Right ventricle myocardium superior (tissue), 1 donor: ENCODE measurements around the gene RCC2. TPM values are rescaled to one million over a fixed set of nuclear protein-coding genes. Genes with fewer than 3 reads are reported as not detected.
A peak's percentile ranks its signal among the peaks of the same experiment; 100 is the strongest.
"Not testable (repeated sequence)": the region's sequence is repeated elsewhere in the genome, so short reads cannot be mapped to it uniquely, and the experiment has no call there.

Experiments used
- ATAC-seq: fragments of 200-7000 bp; cut with Tn5 transposase; one replicate; pipeline ENCODE4 v1.9.1; 2020; ENCODE audit warnings: mild to moderate bottlenecking; ENCODE audit not compliant: poor library complexity
- DNase-seq: peaks from one replicate; pipeline ENCODE4 v3.0.0-alpha.2; 2020
- intact Hi-C: fragments of 100-400 bp; cut with DNase I; formaldehyde crosslinking; loops from one replicate; pipeline ENCODE4 v1.11.2; 2022
- long read RNA-seq: library from polyadenylated mRNA; unstranded; transcript quantifications from one replicate; pipeline ENCODE4 v2.0.0, GENCODE V29; 2021
- total RNA-seq: library from RNA; stranded (reverse); fragmentation: NEBNext Ultra II Directional; extraction: Animal tissue kit (Norgen Biotek cat#: 25700); gene quantifications from one replicate; pipeline ENCODE4 v1.2.1, GENCODE V29; 2021
- donor health status: DM: no; HTN: yes; CAD: no; lungs with severe emphysema.

The RCC2 gene
- total RNA-seq = 11.3 TPM
- long read RNA-seq, full-length matches to known transcripts = 1 of 6 reads
- long read RNA-seq, partial matches to known transcripts = 4 of 6 reads
- long read RNA-seq, other reads (novel, unspliced or antisense) = 1 of 6 reads

- intact Hi-C loops = no loop called here
- peak; percentile 86 for ATAC-seq
- DNase-seq = peak; percentile 82
These were observed at the start of gene RCC2 for GRCh38 chr1:17439250-17440073. Gene RCC2 (minus strand): TSS chr1:17439677. CDS start chr1:17438514, 1,163 bp downstream.

DNA sequence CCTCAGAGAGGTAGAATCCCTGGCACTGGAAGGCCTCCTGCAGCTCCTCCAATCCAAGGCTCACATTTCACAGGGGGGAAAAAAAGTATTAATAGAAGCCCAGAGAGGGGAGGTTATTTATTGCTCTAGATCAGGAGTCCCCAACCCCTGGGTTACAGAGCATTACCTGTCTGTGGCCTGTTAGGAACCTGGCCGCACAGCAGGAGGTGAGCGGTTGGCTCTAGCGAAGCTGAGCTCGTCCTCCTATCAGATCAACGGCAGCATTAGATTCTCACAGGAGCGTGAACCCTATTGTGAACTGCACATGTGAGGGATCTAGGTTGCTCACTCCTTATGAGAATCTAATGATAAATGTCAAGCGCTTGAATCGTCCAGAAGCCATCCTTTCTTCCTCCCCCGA is 46.8 kb upstream of the RCC2 start:
- no peak for DNase-seq
- no peak for ATAC-seq
- intact Hi-C loops = loop anchor here (5.0 kb wide), 1 partner anchor 64 kb away; no protein-coding TSS in a partner anchor

GRCh38 chr1:17485281-17485680 is 45.8 kb upstream of the RCC2 start:
- intact Hi-C loops = loop anchor here (5.0 kb wide), 1 partner anchor 63 kb away; no protein-coding TSS in a partner anchor
- ATAC-seq (no peak), DNase-seq (no peak)

- DNase-seq, intact Hi-C loops: not testable (repeated sequence)
These were observed 42.5 kb upstream of the RCC2 start for GRCh38 chr1:17481981-17482380.

GRCh38 chr1:17480846-17481245 is 41.4 kb upstream of the RCC2 start:
- DNase-seq = no peak
- ATAC-seq = no peak
- intact Hi-C loops = no loop called here

More at GRCh38 chr1:17481981-17482380, 42.5 kb upstream of the RCC2 start:
- ATAC-seq = not testable (repeated sequence)

DNA sequence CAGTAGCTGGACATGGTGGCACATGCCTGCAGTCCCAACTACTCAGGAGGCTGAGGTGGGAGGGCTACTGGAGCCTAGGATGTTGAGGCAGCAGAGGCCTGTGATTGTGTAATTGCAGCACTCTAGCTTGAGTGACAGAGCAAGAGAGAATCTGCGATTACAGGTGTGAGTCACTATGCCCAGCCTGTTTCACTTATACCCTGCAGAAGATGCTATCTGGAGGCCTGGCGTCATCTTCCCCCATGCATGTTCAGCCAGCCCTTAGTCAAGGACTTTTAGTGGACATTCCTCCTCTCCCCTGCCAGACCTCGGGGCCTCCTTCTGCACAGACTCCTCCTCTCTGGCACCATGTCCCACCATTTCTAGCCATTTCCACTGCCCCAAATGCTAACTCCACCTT is 36.3 kb upstream of the RCC2 start:
- DNase-seq (no peak), ATAC-seq (peak; percentile 64)
- intact Hi-C loops = no loop called here

DNA sequence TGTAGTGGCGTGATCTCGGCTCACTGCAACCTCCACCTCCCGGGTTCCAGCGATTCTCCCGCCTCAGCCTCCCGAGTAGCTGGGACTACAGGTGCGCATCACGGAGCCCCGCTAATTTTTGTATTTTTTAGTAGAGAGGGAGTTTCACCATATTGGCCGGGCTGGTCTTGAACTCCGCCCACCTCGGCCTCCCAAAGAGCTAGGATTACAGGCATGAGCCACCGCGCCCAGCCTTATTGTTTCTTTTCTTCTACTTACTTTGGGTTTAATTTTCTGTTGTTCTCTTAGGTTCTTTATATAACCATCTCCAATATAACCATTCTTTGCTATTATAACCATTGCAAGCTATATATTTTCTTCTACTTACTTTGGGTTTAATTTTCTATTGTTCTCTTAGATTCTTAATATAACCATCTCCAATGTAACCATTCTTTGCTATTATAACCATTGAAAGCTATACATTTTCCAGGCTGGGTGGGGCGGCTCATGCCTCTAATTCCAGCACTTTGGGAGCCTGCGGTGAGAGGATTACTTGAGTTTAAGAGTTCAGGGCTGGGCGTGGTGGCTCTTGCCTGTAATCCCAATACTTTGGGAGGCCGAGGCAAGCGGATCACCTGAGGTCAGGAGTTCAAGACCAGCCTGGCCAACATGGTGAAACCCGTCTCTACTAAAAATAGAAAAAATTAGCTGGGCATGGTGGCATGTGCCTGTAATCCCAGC is 35.5 kb upstream of the RCC2 start:
- intact Hi-C loops, DNase-seq, ATAC-seq: not testable (repeated sequence)

DNA sequence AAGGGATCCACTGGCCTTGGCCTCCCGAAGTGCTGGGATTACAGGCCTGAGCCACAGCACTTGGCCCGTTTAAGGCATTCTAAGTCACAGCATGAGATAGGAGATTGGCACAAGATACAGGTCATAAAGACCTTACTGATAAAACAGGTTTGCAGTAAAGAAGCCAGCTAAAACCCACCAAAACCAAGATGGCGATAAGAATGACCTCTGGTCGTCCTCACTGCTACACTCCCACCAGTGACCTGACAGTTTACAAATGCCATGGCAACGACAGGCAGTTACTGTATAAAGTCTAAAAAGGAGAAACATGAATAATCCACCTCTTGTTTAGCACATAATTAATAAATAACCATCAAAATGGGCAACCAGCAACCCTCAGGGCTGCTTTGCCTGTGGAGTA is 33.3 kb upstream of the RCC2 start:
- DNase-seq = no peak
- intact Hi-C loops = no loop called here
- ATAC-seq = no peak

GRCh38 chr1:17471393-17471792 is 31.9 kb upstream of the RCC2 start:
- intact Hi-C loops = no loop called here
- no peak for DNase-seq
- ATAC-seq = no peak

- intact Hi-C loops = no loop called here
- no peak for ATAC-seq
- no peak for DNase-seq
These were observed 30.7 kb upstream of the RCC2 start for GRCh38 chr1:17470021-17470799.

- intact Hi-C loops, ATAC-seq, DNase-seq: not testable (repeated sequence)
These were observed 29.1 kb upstream of the RCC2 start for GRCh38 chr1:17468357-17469265.

GRCh38 chr1:17466359-17466758 is 26.9 kb upstream of the RCC2 start:
- ATAC-seq = no peak
- no peak for DNase-seq
- intact Hi-C loops = no loop called here

DNA sequence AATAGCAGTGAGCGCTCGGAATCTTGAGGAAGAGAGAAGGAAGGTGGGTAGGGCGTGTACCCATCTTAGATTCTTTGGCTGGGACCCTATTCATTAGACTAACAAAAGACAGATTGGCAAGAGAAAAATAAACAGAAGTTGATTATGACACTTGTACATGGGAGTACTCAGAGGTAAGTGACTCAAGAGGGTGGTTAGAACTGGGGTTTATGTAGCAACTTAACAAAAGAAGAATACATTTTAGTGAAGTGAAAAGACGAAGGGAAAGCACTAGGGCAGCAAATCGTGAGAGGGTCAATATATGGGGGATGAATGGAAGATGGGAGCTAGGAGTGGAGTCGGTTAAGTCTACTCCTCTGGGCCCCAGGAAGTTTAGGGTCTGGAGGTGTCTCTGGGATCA is 25.8 kb upstream of the RCC2 start:
- DNase-seq (no peak), ATAC-seq (no peak)
- intact Hi-C loops = no loop called here

DNA sequence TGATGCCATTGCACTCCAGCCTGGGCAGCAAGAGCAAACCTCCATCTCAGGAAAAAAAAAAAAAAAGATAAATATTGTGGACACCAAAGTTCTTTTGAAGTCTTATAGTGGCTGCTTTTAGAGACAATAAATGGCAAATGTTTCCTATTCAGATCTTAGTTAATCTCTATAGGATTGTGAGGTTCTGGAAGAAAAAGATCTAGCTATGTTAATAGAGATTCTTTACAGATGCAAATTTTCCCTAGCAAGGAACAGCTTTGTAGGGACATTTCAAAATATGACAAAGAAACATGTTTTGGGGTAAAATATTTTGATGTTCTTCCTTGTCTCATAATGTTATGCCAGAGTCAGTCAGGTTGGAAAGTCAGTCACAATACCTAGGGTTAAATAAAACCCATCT is 24.5 kb upstream of the RCC2 start:
- intact Hi-C loops = no loop called here
- ATAC-seq (no peak), DNase-seq (no peak)

DNA sequence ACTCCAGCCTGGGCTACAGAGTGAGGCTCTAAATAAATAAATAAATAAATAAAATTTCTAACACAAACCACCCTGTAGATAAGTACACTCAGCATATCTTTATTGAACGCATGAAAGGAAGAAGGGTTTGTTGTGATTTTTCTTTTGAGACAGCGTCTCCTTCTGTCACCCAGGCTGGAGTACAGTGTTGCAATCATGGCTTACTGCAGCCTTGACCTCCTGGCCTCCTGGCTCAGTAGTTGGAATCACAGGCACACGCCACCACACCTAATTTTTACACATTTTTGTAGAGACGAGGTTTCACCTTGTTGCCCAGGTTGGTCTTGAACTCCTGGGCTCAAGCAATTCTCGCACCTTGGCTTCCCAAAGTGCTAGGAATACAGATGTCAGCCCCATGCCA is 23.2 kb upstream of the RCC2 start:
- DNase-seq (no peak), ATAC-seq (no peak)
- intact Hi-C loops = no loop called here

DNA sequence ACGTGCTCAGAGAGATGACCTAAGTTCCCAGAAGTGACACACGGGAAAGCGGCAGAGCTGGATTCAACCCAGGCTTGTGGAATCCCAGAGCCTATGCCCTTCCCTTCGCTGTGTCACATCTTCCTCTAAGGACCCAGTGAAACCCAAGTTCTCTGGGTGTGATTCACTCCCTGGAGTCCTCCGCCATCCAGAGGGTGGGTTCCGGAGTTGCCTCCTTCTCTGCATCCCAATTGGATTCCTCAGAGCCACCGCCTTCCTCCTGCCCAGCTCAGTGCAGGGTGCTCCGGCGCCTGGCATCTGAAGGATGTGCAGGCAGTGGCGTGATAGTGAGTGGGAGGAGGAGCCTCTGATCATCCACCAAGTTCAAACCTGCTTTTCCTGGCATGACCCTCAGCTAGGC is 20.7 kb upstream of the RCC2 start:
- no peak for ATAC-seq
- DNase-seq = no peak
- intact Hi-C loops = no loop called here

DNA sequence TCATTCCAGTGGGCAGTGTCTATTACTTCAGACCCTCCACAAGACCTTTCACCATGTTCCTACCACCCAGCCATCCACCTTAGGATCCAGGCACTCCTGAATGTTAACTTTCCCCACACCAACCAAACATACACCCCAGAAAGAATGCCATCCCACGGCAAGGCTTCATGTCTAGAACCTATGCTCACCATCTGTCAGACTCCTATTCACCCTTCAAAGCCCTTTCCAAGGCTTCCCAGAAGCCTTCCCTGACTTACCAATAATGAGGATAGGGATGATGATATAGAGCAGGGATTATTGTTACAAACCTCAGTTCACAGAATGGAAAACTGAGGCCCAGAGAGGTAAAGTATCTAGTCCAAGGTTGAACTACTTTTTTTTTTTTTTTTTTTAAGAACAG is 19.3 kb upstream of the RCC2 start:
- ATAC-seq = no peak
- intact Hi-C loops = no loop called here
- no peak for DNase-seq

- no peak for DNase-seq
- no peak for ATAC-seq
- intact Hi-C loops = no loop called here
These were observed 13.2 kb upstream of the RCC2 start for GRCh38 chr1:17452686-17453085.
